IPS-15b (cell line): ENCODE results near the gene RPS27L.

Source experiments
- H3K27me3 ChIP-seq: one replicate; pipeline ENCODE4 v1.6.1; 2013; ENCODE audit warnings: low read length; ENCODE audit not compliant: control insufficient read depth, insufficient read depth
- H3K36me3 ChIP-seq: one replicate; pipeline ENCODE4 v1.6.1; 2013; ENCODE audit warnings: low read length; ENCODE audit not compliant: control insufficient read depth, insufficient read depth
- H3K4me1 ChIP-seq: one replicate; pipeline ENCODE4 v1.6.1; 2013; ENCODE audit warnings: mild to moderate bottlenecking, low read length; ENCODE audit not compliant: control insufficient read depth, insufficient read depth
- H3K4me3 ChIP-seq: one replicate; pipeline ENCODE4 v1.5.1; 2013; ENCODE audit warnings: low read depth, low read length
- H3K9ac ChIP-seq: one replicate; pipeline ENCODE4 v1.6.1; 2013; ENCODE audit warnings: low read depth, mild to moderate bottlenecking, low read length
- H3K9me3 ChIP-seq: one replicate; pipeline ENCODE4 v1.6.1; 2013; ENCODE audit warnings: mild to moderate bottlenecking, low read length; ENCODE audit not compliant: control insufficient read depth, insufficient read depth

The RPS27L gene

DNA sequence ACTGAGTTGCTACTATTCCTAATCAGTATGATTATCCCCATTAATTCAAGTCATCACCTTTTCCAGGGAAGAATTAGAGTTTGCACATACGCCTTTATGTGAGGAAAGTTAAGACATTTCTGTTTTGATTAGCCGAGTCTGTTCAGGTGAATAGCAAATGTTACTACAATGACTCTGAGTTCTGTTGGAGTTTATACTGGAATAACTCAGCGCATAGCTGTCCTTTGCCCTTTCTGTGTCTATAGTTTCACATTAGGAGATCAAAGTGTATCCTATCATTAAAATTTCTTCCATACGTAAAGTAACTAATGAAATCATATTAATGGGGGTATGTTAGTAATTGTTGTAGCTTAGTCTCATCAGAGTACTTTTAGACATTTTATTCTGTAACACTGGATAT lies 37.0 kb upstream of the RPS27L start:
- H3K9ac ChIP-seq = no peak overlapping the region
- H3K4me1 ChIP-seq = peaks cover 19% of the 10 kb centered on the region
- no peaks in the 10 kb centered on the region for H3K27me3 ChIP-seq
- H3K4me3 ChIP-seq = no peak overlapping the region
- H3K36me3 ChIP-seq = no peaks in the 10 kb centered on the region
- H3K9me3 ChIP-seq = no peaks in the 10 kb centered on the region

DNA sequence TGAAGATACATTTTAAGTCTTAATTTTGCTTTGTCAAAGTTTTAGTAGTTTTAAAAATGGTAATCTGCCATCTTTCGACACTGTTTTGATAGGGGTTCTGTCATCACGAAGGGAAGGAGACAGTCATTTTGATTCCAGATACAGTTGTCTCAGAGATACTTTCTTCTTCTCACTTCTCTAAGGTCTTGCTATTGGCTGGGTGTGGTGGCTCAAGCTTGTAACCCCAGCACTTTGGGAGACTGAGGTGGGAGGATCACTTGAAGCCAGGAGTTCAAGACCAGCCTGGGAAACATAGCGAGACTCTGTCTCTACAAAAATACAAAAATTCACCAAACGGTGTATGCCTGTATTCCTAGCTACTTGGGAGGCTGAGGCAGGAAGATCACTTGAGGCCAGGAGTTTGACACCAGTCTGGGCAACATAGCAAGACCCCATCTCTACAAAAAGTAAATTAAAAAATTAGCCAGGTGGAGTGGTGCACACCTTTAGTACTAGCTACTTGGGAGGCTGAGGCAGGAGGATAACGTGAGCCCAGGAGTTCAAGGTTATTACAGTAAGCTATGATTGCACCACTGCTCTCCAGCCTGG lies 35.4 kb upstream of the RPS27L start:
- Histone ChIP-seq H3K36me3 (no peaks in the 10 kb centered on the region), H3K4me1 (peaks cover 14% of the 10 kb centered on the region), H3K4me3 (no peak overlapping the region)

DNA sequence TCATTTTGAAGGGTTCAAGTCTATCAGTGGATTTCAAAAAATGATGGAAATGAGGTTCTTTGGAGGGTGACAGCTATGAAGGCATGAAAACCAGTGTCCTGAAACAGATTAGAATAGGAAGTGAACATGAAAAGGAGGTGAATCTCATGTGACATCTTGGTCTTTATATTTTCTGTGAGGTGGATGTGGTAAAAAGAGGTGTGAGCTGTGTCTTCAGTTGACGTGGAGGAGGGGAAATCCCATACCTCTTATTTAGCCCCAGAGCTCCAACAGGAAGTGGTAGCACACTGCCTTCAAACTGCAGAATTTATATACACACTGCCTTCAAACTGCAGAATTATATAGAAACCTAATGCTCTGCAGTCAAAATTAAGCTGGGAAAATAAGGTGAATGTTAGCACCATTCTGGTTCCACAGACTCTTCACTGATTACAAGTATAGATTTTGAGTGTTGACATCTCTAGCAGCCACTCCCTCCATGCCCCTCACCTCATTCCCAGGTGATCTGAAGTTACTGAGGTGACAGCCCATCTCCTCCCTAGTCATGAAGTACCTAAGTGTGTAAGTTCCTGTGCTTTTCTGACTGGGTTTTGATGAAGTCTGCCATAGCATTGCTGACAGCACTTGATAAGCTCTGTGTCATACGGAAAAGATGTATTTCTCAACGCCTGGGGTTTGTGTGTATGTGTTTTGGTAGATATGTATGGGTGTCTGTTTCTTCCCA lies 34.8 kb upstream of the RPS27L start:
- no peak overlapping the region for H3K9ac ChIP-seq
- H3K27me3 ChIP-seq = no peaks in the 10 kb centered on the region
- peaks cover 10% of the 10 kb centered on the region for H3K4me1 ChIP-seq
- no peaks in the 10 kb centered on the region for H3K9me3 ChIP-seq
- H3K4me3 ChIP-seq = no peak overlapping the region
- H3K36me3 ChIP-seq = no peaks in the 10 kb centered on the region

More for the DNA sequence above, 35.4 kb upstream of the RPS27L start:
- Histone ChIP-seq H3K9me3 (no peaks in the 10 kb centered on the region), H3K9ac (no peak overlapping the region), H3K27me3 (no peaks in the 10 kb centered on the region)

DNA sequence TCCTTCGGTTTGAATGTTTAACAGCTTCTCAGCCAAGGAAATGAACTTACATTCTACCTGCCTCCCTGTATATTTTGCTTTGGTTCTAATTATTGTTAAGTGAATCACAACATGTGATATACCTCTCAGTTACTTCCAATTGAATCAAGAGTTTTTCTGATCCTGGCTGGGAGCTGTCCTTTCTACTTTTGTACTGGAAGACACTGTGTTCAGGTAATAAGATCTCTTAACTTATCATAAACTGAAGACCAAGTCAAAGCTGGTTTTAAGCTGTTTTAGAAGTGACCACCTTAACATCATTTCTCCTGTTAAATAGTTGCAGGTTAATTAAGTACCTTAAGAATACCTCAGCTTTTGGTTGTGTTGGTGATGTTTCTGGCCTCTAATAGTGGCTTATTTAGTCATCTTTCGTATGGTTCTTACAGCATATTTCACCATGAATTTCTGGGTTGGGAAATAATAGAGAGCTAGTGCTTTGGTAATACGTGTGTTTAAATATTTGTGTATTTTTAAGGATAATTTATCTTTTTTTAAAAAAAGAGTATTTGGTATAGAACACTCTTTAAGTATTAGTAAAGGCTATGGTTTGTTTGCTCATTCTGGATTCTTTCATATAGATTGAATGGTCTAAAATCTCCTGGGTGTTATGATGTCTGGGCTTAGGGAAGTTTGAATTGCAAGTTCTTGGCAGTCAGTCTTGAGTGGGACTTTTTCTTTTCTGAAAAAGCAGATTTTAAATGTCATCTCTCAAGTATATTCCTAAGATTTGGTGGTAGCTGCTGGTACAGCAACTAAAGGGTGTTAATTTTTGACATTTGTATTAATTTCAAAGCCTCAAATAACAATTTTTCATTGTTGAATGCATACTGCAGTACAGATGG lies 33.7 kb upstream of the RPS27L start:
- Histone ChIP-seq H3K9me3 (no peaks in the 10 kb centered on the region), H3K4me1 (peaks cover 4% of the 10 kb centered on the region), H3K27me3 (no peaks in the 10 kb centered on the region), H3K9ac (no peak overlapping the region), H3K36me3 (no peaks in the 10 kb centered on the region), H3K4me3 (no peak overlapping the region)

DNA sequence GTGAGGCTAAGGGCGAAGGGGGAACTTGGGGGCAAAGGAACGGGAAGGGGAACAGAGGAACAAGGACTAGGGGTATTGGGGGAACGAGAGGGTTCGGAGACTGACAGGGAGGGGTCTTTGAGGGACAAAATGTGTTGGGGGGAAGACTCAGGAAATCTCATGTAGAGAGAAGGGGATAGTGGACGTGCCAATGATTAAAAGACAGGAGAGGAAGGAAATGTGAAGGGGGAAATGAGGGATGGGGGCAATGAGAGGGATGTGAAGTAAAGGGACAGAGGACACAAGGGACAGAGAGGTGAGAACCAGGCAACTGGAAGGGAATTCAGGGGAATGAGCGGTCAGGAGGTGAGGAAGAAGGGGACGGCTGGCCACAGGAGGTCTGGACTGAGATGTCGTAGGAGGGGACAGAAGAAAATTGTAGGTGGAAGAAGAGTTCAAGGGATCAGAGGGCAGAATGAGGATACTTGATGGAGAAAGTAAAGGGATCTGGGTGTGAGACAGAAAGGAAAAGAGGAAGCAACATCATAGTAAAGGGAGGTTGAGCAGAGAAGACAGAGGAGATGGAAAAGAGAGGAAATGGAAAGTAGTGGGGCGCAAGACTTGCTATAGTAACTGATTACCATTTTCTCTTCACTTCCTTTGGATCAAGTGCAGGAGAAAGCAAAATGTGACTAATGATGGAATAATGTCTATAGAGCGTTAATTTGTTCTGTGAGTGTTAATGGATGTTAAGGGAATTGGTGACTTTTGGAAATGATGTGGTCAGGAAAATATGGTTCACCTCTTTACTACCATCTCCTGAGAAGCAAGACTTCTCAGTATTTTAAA lies 32.9 kb upstream of the RPS27L start:
- Histone ChIP-seq H3K36me3 (no peaks in the 10 kb centered on the region), H3K4me1 (peaks cover 4% of the 10 kb centered on the region), H3K27me3 (no peaks in the 10 kb centered on the region), H3K9ac (peak overlapping the region; percentile 38), H3K4me3 (peak overlapping the region; percentile 65), H3K9me3 (no peaks in the 10 kb centered on the region)

DNA sequence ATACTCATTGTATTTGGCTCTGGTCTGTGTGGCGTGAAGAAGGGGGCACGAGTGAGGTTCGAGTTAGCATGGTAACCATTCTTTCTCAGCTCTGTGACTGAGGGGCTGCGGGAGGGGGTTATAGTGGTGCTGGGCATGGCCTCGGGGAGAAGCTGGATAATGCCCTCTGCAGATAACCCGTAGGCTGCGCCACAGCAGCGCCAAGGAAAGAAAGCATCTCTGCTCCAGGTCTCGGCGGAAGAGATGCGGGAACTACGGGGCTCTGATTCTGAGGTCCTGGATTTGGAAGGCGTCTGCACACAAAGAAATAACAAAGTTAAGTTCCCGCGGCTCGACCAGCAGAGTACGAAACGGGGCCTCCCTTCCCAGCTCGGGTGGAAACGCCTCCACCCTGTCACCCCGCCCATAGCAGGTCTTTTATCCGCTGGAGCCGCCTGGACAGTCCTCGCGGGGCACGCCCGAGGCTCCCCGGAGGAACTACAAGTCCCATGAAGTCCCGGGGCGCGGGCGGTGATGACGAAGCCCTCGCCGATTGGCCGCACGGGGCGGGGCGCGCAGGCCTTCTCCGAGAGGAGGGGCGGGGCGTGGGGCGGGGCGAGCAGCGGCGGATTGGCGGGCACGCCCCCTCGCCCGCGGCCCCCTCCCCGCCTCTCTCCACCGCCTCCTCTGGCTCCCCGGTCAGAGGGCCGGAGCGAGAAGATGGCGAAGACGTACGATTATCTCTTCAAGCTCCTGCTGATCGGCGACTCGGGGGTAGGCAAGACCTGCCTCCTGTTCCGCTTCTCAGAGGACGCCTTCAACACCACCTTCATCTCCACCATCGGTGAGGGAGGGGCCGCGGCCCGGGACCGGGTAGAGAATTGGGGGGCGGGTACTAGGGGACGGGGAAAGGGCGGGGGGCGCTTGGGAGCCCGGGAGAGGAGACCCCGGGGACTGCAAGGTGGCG lies 31.9 kb upstream of the RPS27L start, which contains the start of gene RAB8B:
Gene RAB8B (plus strand): TSS at position 681 of the 946 bp plus-strand sequence. CDS start 19 bp downstream, at position 700.
- Histone ChIP-seq H3K4me1 (peaks cover 4% of the 10 kb centered on the region), H3K9me3 (no peaks in the 10 kb centered on the region), H3K4me3 (peak within 1 kb of the TSS; percentile 92), H3K9ac (peak within 1 kb of the TSS; percentile 71), H3K36me3 (no peaks in the 10 kb centered on the region), H3K27me3 (no peaks in the 10 kb centered on the region)

DNA sequence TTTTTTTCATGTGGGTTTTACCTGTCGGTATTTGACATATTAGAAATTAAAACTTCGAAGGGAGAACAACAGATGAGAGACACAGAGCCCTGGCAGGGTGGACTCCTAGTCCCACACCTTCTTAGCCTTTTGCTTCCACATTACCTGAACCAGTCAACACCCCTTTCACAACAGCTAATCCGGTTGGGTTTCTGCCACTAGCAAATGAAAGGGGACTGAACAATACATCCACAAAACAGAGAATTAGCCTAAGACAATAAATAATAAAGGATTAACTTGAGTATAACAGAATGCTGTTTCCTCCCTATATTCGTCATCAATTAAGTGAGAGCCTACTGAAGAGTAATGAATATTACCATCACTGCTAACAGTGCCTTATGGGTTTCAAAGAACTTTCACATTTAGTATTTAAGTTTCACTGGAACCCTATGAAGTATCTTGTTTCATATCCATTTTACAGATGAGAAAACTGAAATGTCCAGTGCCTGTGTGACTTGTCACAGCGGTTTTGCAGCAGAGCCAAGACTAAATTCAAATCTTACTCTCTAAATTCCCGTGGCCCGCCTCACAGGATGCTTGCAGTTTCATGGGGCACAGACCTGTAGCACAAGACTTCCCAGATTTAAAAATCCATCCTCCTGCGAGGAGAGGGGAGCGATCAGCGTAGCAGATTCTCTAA lies 31.1 kb upstream of the RPS27L start:
- Histone ChIP-seq H3K9ac (peak overlapping the region; percentile 71), H3K4me1 (peaks cover 4% of the 10 kb centered on the region), H3K4me3 (peak overlapping the region; percentile 92), H3K27me3 (no peaks in the 10 kb centered on the region), H3K9me3 (no peaks in the 10 kb centered on the region), H3K36me3 (no peaks in the 10 kb centered on the region)

DNA sequence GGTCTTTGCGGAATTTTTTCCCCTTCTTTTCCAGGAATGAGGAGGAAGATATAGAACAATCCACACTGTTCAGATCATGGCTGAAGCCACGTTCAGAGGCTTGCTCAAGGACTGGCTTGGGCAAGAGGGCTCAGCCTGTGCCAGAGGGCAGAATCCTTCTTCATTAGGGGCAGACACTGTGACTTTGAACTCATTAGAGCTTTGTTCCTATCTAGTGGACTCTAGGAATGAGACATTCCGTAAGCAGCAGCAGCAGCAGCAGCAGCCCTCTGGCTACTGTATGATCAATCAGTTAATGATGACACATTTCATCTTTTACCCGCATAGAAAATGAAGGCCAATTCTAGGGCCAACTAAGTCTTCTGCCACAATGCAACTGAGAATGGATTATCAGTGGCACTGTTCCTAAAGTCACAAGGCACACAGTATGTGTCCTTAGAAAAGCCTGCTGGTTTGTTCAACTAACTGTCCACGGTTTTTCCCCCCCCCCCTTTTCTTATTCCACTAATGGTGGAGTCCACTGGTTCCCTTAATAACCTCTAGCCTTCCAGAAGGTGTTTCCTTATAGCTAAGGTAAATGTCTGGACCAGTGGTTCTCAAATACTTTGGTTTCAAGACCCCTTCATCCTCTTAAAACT lies 30.4 kb upstream of the RPS27L start:
- Histone ChIP-seq H3K27me3 (no peaks in the 10 kb centered on the region), H3K9ac (no peak overlapping the region), H3K36me3 (no peaks in the 10 kb centered on the region), H3K9me3 (no peaks in the 10 kb centered on the region), H3K4me3 (no peak overlapping the region), H3K4me1 (peaks cover 4% of the 10 kb centered on the region)

DNA sequence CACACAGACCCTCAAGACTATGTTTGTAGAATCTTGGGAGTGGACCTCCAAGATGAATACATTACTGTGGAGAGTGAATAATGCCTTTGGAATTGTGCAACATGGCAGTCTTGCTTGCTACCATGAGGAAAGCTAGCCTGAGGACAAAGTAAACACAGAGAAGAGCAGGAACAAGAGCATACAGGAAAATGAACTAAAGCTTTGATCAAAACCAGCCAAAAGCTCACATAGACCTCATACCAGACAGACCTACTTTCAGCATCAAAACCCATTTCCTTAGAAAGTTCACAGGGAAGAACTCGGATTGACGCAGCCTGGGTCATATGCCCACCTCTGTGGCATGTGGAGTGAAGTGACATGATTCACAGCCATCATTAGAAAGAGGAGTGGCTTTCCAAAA lies 28.8 kb upstream of the RPS27L start:
- Histone ChIP-seq H3K9ac (no peak overlapping the region), H3K9me3 (no peaks in the 10 kb centered on the region), H3K27me3 (no peaks in the 10 kb centered on the region), H3K4me1 (peaks cover 4% of the 10 kb centered on the region), H3K36me3 (no peaks in the 10 kb centered on the region), H3K4me3 (no peak overlapping the region)

DNA sequence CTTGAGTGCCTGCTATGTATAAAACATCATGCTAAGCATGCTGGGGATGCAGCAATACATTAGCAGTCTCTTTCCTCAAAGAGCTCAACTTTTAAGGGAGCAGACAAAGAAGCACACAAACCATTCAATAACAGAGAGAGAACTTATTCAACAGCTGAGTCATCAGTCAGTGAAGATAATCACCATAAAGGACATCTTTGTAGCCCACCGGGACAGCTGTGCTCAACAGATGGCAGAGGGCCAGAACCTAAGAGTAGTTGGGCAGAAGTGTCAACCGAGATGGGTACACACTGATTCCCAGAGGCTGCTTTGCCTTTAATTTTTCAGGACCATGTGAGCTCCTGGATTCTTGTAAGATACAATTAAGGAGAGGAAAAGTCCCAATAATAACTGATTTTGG lies 27.9 kb upstream of the RPS27L start:
- H3K4me3 ChIP-seq = no peak overlapping the region

More for the DNA sequence above, 27.9 kb upstream of the RPS27L start:
- Histone ChIP-seq H3K9me3 (no peaks in the 10 kb centered on the region), H3K36me3 (no peaks in the 10 kb centered on the region), H3K9ac (no peak overlapping the region), H3K4me1 (peaks cover 4% of the 10 kb centered on the region), H3K27me3 (no peaks in the 10 kb centered on the region)
